HG03342 (cell line): ENCODE data around the gene C20orf96.

ENCODE experiments used
- ATAC-seq: cut with Tn5 transposase; IDR thresholded peaks from one replicate; pipeline ENCODE4 v1.9.1; 2021; ENCODE audit warnings: mild to moderate bottlenecking, moderate library complexity; ENCODE audit not compliant: unreplicated experiment

The C20orf96 gene

DNA sequence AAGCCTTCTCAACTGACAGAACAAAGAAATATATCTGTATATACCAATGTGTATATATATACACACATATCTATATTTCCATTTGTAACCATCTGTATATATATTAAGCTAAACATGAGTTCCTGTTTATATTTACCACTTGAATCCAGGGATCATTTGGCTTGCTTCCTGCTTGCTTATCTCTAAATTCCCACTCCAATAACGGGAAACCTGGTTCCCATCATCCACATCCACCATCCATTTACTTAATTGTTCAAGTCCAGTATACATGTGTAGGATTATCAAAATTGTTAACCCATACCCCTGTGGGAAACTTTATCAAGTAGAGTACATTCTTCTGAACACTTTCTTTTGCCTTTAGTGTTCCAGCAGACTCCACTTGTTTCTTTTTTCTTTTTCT lies 22.3 kb upstream of the C20orf96 start:
- ATAC-seq: no peak

DNA sequence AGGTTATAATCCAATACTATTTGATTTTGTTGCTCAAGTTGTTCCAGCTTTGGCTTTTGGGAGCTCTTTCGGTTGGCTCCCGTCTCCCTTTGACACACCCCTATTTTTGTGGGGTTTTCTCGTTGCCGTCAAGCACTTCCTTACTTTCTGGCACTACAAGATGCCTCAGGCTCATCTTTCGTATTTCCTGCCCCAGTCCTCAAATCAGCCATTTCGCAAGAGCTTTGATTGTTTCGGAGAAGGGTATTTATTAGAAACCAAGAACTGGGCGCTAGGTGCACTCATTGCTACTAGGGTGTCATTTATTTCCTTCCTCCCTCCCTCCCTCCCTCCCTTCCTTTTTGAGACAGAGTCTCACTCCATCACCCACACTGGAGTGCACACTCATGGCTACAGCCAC lies 21.5 kb upstream of the C20orf96 start:
- no peak for ATAC-seq

DNA sequence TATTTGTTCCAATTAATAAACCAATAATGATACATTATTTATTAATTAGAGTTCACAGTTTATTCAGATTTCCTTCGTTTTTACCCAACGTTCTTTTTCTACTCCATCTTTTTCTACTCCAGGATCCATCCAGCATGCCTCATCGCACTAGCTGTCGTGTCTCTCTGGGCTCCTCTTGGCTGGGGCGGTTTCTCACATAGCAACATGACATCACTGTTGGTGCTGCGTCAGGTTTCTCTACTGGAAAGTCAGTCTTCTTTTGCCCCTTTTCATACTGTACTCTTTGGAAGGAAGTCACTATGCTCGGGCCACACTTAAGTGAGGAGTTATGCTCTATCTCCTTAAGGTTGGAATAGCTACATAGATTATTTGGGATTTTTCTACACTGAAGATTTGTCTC lies 21.1 kb upstream of the C20orf96 start:
- no peak for ATAC-seq

DNA sequence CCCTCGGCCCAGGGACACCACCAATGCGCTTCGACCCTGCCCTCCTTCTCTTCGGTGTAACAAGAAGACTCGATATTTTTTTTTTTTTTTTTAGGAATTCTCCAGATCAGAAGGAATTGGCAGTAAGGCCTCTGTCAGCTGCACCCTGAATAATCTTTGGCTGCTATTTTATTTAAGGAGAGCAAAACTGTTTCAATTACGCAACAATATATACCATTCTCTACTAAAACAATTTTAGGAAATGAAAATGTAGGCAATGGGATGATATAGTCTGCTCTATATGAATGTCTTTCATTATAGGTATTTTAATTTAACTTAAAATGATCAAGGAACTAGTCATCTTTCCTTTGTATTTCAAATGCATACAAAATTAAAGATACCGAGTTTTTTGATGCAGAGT lies 20.1 kb upstream of the C20orf96 start:
- no peak for ATAC-seq

DNA sequence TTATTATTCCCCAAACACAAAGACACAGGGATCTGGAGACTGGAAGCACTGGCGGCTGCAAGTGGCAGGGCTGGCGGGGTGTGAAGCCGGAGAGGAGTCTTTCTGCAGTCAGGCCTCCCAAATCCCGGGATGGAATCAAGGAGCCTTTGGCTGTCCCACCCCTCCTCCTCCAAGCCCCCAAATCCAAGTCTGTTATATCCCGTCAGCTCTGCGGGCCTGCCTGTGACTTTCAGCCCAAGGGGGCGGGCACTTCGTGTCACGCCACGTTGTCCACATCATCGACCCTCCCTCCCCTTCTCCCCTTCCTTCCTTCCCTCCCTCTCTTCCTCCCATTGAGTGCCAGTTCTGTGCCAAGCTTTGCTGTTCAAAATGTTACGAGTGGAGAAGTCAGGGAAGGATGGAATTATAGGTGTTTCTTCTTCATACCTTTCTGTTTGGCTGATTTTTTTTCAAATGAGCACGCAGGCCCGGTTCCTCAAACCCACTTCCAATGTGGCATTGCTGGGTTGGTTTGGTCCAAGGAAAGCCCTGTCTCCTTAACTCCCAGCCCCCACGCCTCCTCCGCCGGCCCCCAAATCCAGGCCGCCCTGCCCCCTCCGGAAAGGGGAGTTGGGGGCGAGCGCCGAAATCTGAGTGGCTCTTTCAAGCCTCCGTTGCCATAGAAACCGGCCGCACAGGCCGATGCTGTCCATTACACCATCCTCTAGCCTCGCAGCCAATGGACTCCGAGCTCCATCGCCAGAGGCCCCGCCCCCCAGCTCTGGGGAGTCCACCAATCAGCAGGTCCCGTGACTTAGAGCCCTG lies 19.5 kb upstream of the C20orf96 start:
- peak; percentile 99 for ATAC-seq

DNA sequence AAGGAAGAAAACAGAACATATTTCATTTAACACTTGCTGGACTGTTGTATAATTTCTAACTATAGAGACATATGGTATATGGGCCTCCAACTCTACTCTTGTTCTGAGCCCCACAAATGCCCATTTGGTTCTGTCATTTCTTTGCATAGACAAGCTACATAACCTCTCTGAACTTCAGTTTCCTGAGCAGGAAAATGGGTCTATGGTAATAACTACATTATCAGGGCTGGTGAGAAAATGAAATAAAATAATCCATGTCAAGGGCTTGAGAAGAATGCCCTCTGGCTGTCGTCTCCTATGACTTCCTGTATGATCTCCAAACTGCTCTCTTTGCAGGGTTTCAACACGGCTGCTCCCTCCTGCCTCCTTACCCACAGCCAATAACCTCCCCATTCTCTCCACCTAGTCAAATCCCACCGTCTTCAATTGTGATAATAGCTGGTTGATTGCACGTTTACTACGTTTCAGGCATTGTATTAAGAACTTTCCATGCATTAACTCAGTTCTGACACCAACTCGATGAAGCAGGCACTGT lies 18.8 kb upstream of the C20orf96 start:
- ATAC-seq: no peak

DNA sequence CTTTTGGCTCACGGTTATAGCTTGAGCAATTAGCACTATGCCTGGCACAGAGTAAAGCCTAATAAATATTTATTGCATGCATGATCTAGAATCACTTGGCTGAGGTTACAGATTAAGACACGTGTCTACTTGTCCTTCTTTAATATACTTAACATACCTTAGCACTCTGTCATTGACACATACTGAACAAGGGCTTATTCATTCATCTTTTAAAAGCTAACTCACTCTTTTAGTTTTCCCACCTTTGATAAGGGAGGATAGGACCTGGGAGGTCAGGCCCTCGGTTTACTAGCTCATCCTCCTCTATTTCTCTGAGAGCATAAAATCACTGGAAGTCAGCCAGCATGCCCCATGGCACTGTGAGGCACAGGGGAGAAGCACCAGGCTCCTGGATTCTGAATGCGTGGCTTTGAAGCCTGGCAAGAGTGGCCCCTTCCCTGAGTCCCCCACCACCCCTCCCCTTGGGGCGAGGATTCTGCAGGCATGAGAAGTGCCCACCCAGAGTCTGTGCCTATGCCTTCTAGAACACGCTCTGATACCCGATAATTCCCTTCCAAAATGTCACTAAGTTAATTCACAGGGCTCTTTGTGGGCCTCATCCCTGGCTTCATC lies 18.0 kb upstream of the C20orf96 start:
- no peak for ATAC-seq

DNA sequence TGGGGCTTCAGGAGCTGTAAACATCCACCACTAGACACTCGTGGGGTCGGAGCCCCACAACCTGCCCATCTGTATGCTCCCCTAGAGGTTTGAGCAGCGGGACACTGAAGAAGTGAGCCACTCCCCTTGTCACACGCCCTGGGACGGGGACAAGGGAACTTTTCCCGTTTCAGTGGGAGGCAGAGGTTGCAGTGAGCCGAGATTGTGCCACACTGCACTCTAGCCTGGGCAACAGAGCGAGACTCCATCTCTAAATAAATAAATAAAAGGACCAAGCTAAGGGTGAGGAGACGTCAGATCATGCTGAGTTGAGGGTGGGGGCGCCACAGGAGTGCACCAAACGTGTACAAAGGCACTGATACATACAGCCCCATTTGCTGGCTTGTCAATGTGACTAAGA lies 15.2 kb upstream of the C20orf96 start:
- ATAC-seq: no peak

DNA sequence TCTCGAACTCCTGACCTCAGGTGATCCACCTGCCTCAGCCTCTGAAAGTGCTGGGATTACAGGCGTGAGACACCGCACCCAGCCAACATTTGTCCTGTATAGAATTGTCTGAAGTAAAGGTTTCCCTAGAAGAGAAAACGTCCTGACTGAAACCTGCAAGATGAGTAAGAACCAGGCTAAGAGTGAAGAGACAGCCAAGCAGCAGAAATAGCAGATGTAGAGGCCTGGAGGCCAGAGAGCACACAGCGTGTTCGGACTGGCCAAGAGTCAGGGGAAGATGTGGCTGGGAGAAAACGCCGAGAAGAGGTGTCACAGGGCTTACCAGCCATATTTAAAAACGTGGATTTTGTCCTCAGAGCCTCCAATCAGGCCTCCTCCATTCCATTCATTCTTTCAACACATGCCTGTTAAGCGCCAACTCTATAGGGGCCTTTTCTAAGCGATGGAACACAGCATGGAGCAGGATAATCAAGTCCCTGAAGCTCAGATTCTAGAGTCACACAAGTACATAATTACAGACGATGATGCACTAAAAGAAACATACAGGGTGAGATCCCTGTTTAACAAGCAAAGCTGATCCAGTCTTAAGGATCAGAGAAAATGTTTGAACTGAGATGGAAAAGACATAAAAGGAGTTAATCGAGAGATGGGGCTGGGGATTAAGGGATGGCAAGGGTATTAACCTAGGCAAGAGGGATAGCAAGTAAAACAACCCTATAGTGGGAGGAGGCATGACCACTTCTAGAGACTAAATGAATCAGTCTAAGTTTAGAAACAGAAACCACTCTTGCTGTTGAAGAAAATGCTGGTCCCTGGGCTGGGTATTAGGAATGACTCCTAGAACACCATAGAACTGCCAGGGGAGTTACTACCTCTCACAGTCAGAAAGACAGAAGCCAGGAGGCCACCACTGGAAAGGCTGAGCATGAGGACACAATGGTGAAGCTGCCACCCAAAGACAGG lies 11.6 kb upstream of the C20orf96 start:
- ATAC-seq: no peak

DNA sequence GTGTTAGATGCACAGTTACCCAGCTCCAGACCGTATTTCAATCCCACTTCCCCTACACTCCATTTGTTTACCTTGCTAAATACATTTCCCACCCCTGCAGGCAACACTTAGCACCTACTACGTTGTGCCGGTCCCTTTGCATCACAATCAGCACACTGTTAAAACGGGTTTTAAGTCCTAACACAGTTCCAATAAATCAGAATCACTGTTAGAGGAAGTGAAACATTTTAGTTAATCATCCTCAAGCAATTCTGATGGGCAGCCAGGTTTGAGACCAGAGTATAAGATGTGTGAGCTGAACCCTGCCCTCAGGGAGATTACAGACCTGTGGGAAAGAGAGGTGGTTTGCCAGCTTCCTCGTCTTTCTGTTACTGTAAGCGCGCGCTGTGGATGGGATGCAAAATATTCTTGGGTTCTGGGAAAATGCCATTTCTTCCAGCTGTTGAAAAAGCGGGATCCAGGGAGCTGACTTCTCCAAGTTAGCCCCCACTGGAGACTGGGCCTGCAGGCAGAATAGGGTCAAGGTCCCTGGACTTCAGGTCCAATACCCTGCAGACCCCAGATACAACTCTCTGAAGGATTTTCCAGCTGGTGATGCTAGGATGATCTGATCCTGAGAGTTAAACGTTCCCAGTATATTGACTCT lies 9.9 kb upstream of the C20orf96 start:
- no peak for ATAC-seq

DNA sequence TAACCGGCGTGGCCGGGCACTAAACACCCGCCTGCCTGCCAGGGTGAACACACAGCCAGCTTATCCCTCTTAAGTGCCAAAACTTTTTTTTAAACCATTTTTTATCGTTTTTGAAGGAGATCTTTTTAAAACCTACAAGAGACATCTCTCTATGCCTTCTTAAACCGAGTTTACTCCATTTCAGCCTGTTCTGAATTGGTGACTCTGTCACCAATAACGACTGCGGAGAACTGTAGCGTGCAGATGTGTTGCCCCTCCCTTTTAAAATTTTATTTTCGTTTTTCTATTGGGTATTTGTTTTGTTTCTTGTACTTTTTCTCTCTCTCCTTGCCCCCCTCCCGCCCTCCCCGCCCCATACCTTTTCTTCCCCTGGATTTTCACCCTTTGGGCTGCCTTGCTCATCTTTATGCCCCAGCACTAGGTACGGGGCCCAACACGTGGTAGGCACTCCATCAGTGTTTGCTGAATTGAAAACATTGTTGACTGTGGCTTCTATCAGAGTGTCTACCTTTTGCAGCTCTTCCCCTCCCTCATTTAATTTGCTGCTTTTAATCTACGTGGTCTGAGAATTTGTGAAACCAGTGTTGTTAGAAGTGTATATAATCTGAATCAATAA lies 8.3 kb upstream of the C20orf96 start:
- ATAC-seq: no peak

DNA sequence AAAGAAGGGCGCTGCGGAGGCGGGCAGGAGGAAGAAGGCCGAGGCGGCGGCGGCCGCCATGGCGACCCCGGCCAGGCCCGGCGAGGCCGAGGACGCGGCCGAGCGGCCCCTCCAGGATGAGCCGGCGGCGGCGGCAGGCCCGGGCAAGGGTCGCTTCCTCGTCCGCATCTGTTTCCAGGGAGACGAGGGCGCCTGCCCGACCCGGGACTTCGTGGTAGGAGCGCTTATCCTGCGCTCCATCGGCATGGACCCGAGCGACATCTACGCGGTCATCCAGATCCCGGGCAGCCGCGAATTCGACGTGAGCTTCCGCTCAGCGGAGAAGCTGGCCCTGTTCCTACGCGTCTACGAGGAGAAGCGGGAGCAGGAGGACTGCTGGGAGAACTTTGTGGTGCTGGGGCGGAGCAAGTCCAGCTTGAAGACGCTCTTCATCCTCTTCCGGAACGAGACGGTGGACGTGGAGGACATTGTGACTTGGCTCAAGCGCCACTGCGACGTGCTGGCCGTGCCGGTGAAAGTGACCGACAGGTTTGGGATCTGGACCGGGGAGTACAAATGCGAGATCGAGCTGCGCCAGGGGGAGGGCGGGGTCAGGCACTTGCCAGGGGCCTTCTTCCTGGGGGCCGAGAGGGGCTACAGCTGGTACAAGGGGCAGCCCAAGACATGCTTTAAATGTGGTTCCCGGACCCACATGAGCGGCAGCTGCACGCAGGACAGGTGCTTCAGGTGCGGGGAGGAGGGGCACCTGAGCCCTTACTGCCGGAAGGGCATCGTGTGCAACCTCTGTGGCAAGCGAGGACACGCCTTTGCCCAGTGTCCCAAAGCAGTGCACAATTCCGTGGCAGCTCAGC lies 7.6 kb upstream of the C20orf96 start:
- peak; percentile 20 for ATAC-seq

DNA sequence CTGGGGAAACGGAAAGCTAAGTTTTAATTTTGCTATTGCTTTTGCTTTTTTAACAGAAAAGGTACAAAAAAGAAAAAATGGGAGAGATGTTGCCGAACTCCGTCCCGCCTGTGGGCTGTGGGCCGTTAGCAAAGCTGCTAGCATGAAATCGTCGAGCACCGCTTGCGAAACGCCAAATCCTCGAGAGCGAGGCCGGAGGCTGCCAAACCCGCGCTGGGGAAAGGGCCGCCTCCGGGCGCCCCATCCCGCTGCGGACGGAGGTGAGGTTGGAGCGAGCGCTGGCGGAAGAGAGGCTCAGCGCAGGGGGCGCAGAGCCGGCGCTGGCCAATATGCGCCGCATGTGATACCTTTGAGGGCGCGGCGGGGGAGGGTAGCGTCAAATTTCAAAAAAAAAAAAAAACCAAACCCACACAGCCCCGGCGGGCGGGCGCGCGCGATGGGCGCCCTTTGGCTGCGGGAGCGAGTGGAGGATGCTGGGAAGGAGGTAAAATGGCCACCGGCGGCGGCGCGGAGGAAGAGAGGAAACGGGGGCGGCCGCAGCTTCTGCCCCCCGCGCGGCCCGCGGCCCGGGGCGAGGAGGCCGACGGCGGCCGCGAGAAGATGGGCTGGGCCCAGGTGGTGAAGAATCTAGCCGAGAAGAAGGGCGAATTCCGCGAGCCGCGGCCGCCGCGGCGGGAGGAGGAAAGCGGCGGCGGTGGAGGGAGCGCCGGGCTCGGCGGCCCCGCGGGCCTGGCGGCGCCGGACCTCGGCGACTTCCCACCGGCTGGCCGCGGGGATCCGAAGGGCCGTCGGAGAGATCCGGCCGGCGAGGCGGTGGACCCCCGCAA lies 6.8 kb upstream of the C20orf96 start, which contains the start of gene ZCCHC3:
ZCCHC3 (plus strand) TSS at position 473 of the 827 bp plus-strand sequence; CDS start at position 490, 17 bp downstream.
- peak; percentile 75 for ATAC-seq

DNA sequence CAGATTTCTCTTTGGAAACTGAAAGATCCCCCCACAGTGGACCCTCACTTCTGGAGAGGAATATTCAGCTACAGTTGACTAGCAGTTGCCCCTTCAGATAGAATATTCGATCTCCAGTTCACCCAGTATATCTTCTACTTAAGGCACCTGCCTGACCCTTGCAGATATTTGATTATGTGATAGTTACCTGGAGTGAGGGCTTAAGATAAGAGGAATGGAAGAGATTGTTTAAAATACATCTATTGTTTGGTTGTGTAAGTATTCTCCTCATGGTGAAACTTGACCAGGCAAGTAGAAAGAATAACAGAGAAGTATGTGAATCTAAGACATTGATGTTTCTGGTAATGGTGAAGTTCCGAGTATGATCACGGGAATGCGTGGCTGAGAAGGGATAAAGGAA lies 5.3 kb upstream of the C20orf96 start:
- no peak for ATAC-seq

DNA sequence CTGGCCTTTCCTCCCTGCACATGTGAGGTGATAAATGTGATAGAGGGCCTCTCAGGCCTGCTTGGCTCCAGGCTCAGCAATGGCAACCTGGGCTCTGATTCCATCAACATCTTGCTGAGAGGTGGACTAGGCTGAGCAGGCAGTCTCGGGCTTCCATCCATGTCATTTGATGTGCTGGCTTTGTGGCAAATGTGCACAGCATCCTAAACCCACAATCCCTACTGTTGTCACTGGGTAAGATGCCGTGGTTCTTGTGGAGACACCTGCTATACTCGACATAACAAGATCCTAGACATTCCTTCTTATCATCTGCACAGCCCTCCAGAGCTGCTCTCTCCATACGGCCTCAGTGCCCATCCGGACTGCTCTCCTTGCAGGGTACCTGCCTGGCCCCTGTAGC lies 4.1 kb upstream of the C20orf96 start:
- ATAC-seq: no peak

DNA sequence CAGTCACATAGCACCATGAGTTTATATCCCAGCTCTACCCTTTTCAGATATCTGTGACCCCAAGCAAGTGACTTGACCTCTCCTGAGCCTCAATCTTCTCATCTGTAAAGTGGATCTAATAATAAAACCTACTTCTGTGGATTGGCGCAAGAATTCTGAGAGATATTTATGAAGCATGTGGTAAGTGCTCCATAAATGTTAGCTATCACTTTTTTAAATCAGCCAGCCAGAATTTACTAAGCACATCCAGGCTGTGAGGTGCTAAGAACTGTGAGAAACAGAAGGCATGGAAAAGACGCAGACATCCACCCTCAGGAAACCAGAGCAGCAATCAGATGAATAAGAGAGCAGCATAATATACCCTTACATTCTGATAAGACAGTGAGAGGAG lies 862 bp downstream of the C20orf96 start:
- no peak for ATAC-seq

DNA sequence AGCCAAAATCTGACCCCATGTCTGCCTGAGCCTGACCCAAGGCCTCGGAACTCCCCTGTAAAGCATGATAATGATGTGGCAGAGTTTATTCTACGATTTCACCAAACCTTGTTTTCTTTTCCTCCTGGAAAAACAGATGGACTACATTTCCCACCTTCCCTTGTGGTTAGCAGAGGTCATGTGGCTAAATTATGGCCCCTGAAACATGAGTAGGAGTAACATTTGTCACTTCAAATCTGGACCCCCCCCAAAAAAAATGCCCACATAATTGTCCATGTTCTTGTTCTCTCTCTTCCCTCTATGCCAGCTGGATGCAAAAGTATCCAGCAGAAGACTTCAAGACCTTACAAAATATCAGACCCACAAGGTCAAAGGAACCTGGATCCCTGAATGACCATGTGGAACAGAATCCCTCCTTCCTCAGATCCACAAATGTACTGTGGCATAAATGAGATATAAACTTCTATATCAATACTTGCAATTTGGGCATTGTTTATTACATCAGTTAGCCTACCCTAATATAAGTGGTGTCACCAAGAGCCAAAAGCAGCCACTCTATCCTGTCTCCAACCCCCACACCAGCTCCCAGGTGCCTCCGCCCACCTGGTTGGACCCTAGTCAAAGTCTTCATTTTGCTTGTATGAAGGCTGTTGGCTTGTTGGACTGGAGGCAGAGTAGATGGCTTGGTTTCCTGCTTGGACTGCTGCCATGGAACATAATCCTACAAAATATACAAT lies 1.4 kb downstream of the C20orf96 start:
- ATAC-seq: no peak

DNA sequence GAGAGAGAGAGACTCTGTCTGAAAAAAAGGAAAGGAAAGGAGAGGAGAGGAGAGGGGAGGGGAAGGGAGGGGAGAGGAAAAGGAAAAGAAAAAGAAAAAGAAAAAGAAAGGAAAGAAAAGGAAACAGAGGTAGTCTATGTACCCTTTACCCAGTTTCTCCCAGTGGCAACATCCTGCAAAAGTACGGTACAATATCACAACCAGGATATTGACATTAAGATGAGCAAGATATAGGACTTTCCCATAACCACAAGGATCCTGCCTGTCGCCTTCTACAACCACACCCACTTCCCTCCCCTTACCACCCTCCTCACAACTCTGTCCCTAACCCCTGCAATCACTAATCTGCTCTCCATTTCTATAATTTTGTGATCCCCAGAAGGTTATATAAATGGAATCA lies 4.0 kb downstream of the C20orf96 start:
- no peak for ATAC-seq
